GM18507 (cell line): ENCODE data around the gene RNF167.

Experiments
- DNase-seq: peaks from one replicate; pipeline ENCODE4 v3.0.0; 2011; ENCODE audit warnings: low read depth; ENCODE audit not compliant: insufficient read length; ENCODE audit errors: extremely low spot score
- FAIRE-seq: peaks from 2 replicates; lab custom pipeline; 2011; peaks lifted over from hg19 to GRCh38; lab: Jason Lieb, UNC

RNF167 gene

GRCh38 chr17:4970273-4970672 lies 30.2 kb downstream of the RNF167 start:
- no peak for FAIRE-seq
- DNase-seq: no peak

GRCh38 chr17:4971826-4972225 lies 31.8 kb downstream of the RNF167 start:
- FAIRE-seq (no peak), DNase-seq (no peak)

GRCh38 chr17:4972322-4972721 lies 32.3 kb downstream of the RNF167 start:
- no peak for FAIRE-seq
- no peak for DNase-seq

- DNase-seq (no peak), FAIRE-seq (no peak)
Observed at GRCh38 chr17:4972752-4973151, 32.7 kb downstream of the RNF167 start.

GRCh38 chr17:4973256-4974114 lies 33.4 kb downstream of the RNF167 start:
- DNase-seq (no peak), FAIRE-seq (no peak)

GRCh38 chr17:4974115-4974670 lies 34.1 kb downstream of the RNF167 start:
- no peak for FAIRE-seq
- no peak for DNase-seq

GRCh38 chr17:4978726-4979125 lies 38.7 kb downstream of the RNF167 start:
- FAIRE-seq (no peak), DNase-seq (no peak)

GRCh38 chr17:4980644-4981216 lies 40.7 kb downstream of the RNF167 start:
- no peak for DNase-seq
- FAIRE-seq: peak; percentile 85

GRCh38 chr17:4982305-4982704 lies 42.2 kb downstream of the RNF167 start:
- DNase-seq (no peak), FAIRE-seq (no peak)

GRCh38 chr17:4986403-4986802 lies 46.3 kb downstream of the RNF167 start:
- FAIRE-seq: no peak
- no peak for DNase-seq

GRCh38 chr17:4986951-4987766 lies 47.1 kb downstream of the RNF167 start, which contains the start of gene CAMTA2:
Gene CAMTA2 (minus strand): TSS chr17:4987675. CDS start chr17:4986222, 1,453 bp downstream.
- DNase-seq (peak; percentile 77), FAIRE-seq (peak; percentile 89)

GRCh38 chr17:4987767-4988567 lies 47.9 kb downstream of the RNF167 start:
- peak; percentile 66 for FAIRE-seq

GRCh38 chr17:4994081-4994595 lies 54.1 kb downstream of the RNF167 start:
- FAIRE-seq: no peak
- no peak for DNase-seq

More at GRCh38 chr17:4987767-4988567, 47.9 kb downstream of the RNF167 start:
- no peak for DNase-seq
